ENCODE measurements around the gene NAALADL2.

- TF ChIP-seq, protein P1, sequence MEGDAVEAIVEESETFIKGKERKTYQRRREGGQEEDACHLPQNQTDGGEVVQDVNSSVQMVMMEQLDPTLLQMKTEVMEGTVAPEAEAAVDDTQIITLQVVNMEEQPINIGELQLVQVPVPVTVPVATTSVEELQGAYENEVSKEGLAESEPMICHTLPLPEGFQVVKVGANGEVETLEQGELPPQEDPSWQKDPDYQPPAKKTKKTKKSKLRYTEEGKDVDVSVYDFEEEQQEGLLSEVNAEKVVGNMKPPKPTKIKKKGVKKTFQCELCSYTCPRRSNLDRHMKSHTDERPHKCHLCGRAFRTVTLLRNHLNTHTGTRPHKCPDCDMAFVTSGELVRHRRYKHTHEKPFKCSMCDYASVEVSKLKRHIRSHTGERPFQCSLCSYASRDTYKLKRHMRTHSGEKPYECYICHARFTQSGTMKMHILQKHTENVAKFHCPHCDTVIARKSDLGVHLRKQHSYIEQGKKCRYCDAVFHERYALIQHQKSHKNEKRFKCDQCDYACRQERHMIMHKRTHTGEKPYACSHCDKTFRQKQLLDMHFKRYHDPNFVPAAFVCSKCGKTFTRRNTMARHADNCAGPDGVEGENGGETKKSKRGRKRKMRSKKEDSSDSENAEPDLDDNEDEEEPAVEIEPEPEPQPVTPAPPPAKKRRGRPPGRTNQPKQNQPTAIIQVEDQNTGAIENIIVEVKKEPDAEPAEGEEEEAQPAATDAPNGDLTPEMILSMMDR (IDR thresholded peaks at IDR 0.05): no peak
- TF ChIP-seq POLR2A (IDR thresholded peaks at IDR 0.05): no peak
Measured at GRCh38 chr3:174859114-174859735, at the start of gene NAALADL2.
